HEK293 (cell line): ENCODE results near the gene FXYD3.
A peak's percentile ranks its signal among the peaks of the same experiment; 100 is the strongest.

Experiments
- CTCF ChIP-seq: fragments of 450-650 bp; formaldehyde crosslinking; IDR thresholded peaks from 2 replicates; pipeline ENCODE4 v1.5.1; 2016; ENCODE audit warnings: missing biosample characterization, missing genetic modification characterization
- ELK4 ChIP-seq: IDR thresholded peaks from 2 replicates; pipeline ENCODE4 v1.6.1; 2011; ENCODE audit warnings: mild to moderate bottlenecking, low read depth, low read length, borderline replicate concordance
- HOXA7 ChIP-seq: sonication (generic); formaldehyde crosslinking; IDR thresholded peaks from 2 replicates; pipeline ENCODE4 v1.8.1; 2022; ENCODE audit warnings: missing genetic modification reagents, borderline replicate concordance
- PRDM10 ChIP-seq: fragments of 450-650 bp; formaldehyde crosslinking; IDR thresholded peaks from 2 replicates; pipeline ENCODE4 v1.5.1; 2016; ENCODE audit warnings: missing biosample characterization, missing genetic modification characterization
- ZNF18 ChIP-seq: fragments of 450-650 bp; formaldehyde crosslinking; IDR thresholded peaks from 2 replicates; pipeline ENCODE4 v1.5.1; 2016; ENCODE audit warnings: missing biosample characterization, missing genetic modification characterization
- ZNF23 ChIP-seq: fragments of 450-650 bp; formaldehyde crosslinking; IDR thresholded peaks from 2 replicates; pipeline ENCODE4 v1.5.1; 2016; ENCODE audit warnings: missing biosample characterization, missing genetic modification characterization, borderline replicate concordance

GRCh38 chr19:35136977-35137702 lies 21.5 kb downstream of the FXYD3 start:
- TF ChIP-seq HOXA7 (CRISPR knock-in tag) (no peak), PRDM10 (tag by site-specific recombination) (no peak), CTCF (tag by site-specific recombination) (no peak), ZNF18 (tag by site-specific recombination) (peak; percentile 85), ELK4 (no peak), ZNF23 (tag by site-specific recombination) (no peak)
